DND-41 (cell line): ENCODE results near the gene CCL17.

Source experiments
- ATAC-seq: fragments of 200-7000 bp; cut with Tn5 transposase; 3 replicates; pipeline ENCODE4 v1.9.1; 2021; ENCODE audit warnings: low read depth; ENCODE audit not compliant: insufficient read depth
- DNase-seq: peaks from one replicate; pipeline ENCODE4 v3.0.0-alpha.2; 2020
- H2AFZ ChIP-seq: 2 replicates; pipeline ENCODE4 v1.6.0; 2012; ENCODE audit warnings: low read depth, low read length
- H3K27ac ChIP-seq: 2 replicates; pipeline ENCODE4 v1.5.1; 2012; ENCODE audit warnings: low read length, inconsistent platforms
- H3K27me3 ChIP-seq: fragments of 200-600 bp; sonication (generic); 2 replicates; pipeline ENCODE4 v1.6.0; 2012; ENCODE audit warnings: low read length, mild to moderate bottlenecking, inconsistent platforms; ENCODE audit not compliant: insufficient read depth, poor library complexity
- H3K36me3 ChIP-seq: 2 replicates; pipeline ENCODE4 v1.5.1; 2012; ENCODE audit warnings: low read length, inconsistent platforms; ENCODE audit not compliant: insufficient read depth
- H3K4me1 ChIP-seq: 2 replicates; pipeline ENCODE4 v1.5.1; 2012; ENCODE audit warnings: mild to moderate bottlenecking, low read length; ENCODE audit not compliant: insufficient read depth
- H3K4me2 ChIP-seq: 2 replicates; pipeline ENCODE4 v1.6.0; 2012; ENCODE audit warnings: mild to moderate bottlenecking, moderate library complexity, low read length, inconsistent platforms; ENCODE audit not compliant: insufficient read depth
- H3K4me3 ChIP-seq, 2 experiments: fragments of 200-600 bp in 1 of 2; shearing (Covaris generic) in 1 of 2; 2 replicates each; pipeline ENCODE4 v1.5.1; 2012 to 2016; ENCODE audit warnings: inconsistent platforms in 2 of 2, low read length in 2 of 2, mild to moderate bottlenecking in 2 of 2, low read depth in 1 of 2, moderate library complexity in 1 of 2
- H3K79me2 ChIP-seq: 2 replicates; pipeline ENCODE4 v1.6.0; 2012; ENCODE audit warnings: low read length, inconsistent platforms; ENCODE audit not compliant: insufficient read depth
- H3K9ac ChIP-seq: 2 replicates; pipeline ENCODE4 v1.6.0; 2012; ENCODE audit warnings: low read depth, mild to moderate bottlenecking, inconsistent platforms, low read length, moderate library complexity
- H3K9me3 ChIP-seq: 2 replicates; pipeline ENCODE4 v1.5.1; 2012; ENCODE audit warnings: low read length, moderate library complexity, mild to moderate bottlenecking, inconsistent platforms; ENCODE audit not compliant: insufficient read depth, severe bottlenecking
- H4K20me1 ChIP-seq: 2 replicates; pipeline ENCODE4 v1.6.0; 2012; ENCODE audit warnings: low read length; ENCODE audit not compliant: insufficient read depth
- CTCF ChIP-seq: IDR thresholded peaks from 2 replicates; pipeline ENCODE4 v1.5.1; 2012; ENCODE audit warnings: borderline replicate concordance, low read length, moderate library complexity, mild to moderate bottlenecking; ENCODE audit not compliant: poor library complexity, severe bottlenecking; ENCODE audit errors: extremely low read depth
- EZH2 ChIP-seq: IDR thresholded peaks from 3 replicates; pipeline ENCODE4 v1.6.1; 2012; ENCODE audit warnings: borderline replicate concordance, low read depth, mild to moderate bottlenecking, moderate library complexity, low read length, inconsistent platforms; ENCODE audit not compliant: severe bottlenecking

The CCL17 gene

DNA sequence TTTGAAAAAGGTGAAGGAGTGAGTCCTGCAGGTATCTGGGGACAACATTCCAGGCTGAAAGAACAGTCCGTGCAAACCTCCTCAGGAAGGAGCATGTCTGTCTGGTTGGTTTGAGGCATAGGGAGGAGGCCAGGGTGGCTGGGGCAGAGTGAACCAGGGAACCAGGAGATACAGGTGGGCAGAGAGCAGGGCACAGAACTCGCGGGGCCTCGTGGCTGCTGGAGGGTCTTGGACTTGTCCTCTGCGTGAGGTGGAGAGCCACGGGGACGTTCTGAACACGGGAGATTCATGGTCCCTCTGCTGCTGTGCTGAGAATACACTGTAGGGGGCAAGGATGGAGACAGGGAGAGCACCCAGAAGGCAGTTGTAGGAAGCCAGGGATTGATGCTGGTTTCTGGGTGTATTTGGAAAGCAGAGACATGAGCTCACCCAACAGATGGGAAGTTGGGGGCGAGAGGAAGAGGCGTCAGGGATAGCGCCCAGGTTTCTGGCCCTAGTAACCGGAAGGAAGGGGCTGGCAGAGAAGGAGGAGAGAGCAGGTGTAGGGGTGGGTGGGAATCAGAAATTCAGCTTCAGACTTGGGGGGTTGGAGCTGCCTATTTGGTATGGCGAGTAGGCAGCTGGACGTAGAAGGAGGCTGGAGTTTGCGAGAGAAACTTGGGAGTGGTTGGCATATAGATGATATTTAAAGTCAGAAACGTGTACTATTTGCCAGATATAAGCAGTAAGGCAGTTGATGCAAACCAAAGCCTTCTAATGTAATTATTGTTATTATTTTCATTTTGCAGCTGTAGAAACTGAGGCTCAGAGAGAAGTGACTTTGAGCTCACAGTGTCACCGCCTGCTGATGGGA, at the start of gene CCL17:
CCL17 (plus strand) TSS at position 803 of the 853 bp plus-strand sequence. CDS start 9,166 bp downstream, outside the sequence.
- no peak within 1 kb of the TSS for H3K9ac ChIP-seq
- no peak within 1 kb of the TSS for H3K4me2 ChIP-seq
- H4K20me1 ChIP-seq = no peaks in the 10 kb centered on the region
- DNase-seq (no peak), ATAC-seq (no peak)
- no peak for TF ChIP-seq EZH2
- no peak for TF ChIP-seq CTCF
- no peak within 1 kb of the TSS for H3K27ac ChIP-seq
- H3K27me3 ChIP-seq = no peaks in the 10 kb centered on the region
- H3K4me1 ChIP-seq = no peaks in the 10 kb centered on the region
- H3K79me2 ChIP-seq = no peaks in the 10 kb centered on the region
- no peak within 1 kb of the TSS for H2AFZ ChIP-seq
- no peak within 1 kb of the TSS for H3K4me3 ChIP-seq
- H3K36me3 ChIP-seq = no peaks in the 10 kb centered on the region
- no peaks in the 10 kb centered on the region for H3K9me3 ChIP-seq

DNA sequence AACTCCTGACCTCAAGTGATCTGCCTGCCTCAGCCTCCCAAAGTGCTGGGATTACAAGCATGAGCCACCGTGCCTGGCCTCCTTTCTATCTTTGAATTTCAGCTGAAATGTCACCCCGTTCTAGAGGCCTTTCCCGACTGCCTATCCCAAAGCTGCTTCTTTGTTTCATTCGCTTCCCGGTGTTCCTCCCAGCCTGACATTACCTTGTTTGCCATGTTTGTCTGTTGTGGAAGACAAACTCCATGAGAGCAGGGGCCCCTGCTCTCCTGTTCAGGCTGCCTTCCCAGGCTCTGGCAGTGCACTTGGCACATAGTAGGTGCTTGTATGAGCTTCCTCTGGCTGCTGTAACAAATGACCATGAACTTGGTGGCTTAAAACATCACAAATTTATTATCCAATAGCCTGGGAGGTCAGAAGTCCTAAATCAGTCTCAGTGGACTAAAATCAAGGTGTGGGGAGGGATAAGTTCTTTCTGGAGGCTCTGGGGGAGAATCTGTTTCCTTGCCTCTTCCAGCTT, 48.6 kb upstream of the CCL17 start:
- Histone ChIP-seq H3K4me2 (no peak overlapping the region), H3K36me3 (no peaks in the 10 kb centered on the region), H3K4me1 (no peaks in the 10 kb centered on the region), H3K27me3 (peaks cover 5% of the 10 kb centered on the region), H3K4me3 (no peak overlapping the region), H3K9me3 (no peaks in the 10 kb centered on the region), H3K79me2 (no peaks in the 10 kb centered on the region), H3K9ac (no peak overlapping the region), H3K27ac (no peak overlapping the region), H2AFZ (no peak overlapping the region), H4K20me1 (no peaks in the 10 kb centered on the region)
- ATAC-seq (no peak), DNase-seq (no peak)
- TF ChIP-seq EZH2 = no peak
- no peak for TF ChIP-seq CTCF

DNA sequence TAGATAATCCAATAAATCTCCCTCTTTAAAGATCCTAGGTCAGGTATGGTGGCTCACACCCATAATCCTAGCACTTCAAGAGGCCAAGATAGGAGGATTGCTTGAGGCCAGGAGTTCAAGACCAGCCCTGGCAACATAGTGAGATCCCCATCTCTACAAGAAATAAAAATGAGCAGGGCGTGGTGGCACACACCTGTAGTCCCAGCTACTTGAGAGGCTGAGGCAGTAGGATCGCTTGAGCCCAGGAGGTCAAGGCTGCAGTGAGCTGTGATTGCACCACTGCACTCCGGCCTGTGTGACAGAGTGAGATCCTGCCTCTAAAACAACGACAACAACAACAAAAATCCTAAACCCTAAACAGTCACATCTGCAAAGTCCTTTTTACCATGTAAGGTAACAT, 48.0 kb upstream of the CCL17 start:
- Histone ChIP-seq H3K27ac (no peak overlapping the region), H2AFZ (no peak overlapping the region), H3K79me2 (no peaks in the 10 kb centered on the region), H3K9me3 (no peaks in the 10 kb centered on the region), H3K36me3 (no peaks in the 10 kb centered on the region), H3K4me2 (no peak overlapping the region), H3K9ac (no peak overlapping the region), H4K20me1 (no peaks in the 10 kb centered on the region), H3K4me3 (no peak overlapping the region), H3K4me1 (no peaks in the 10 kb centered on the region), H3K27me3 (peaks cover 9% of the 10 kb centered on the region)
- DNase-seq = no peak
- TF ChIP-seq CTCF = no peak
- no peak for TF ChIP-seq EZH2
- no peak for ATAC-seq
